HG02571 (cell line): ENCODE measurements around the gene DLG1.

Experiments used
- ATAC-seq: cut with Tn5 transposase; IDR thresholded peaks from one replicate; pipeline ENCODE4 v1.9.1; 2021; ENCODE audit warnings: mild to moderate bottlenecking, moderate library complexity; ENCODE audit not compliant: unreplicated experiment

Gene DLG1

GRCh38 chr3:197183582-197183981, 114.8 kb downstream of the DLG1 start:
- ATAC-seq = no peak

- no peak for ATAC-seq
Measured at GRCh38 chr3:197181741-197182140, 116.7 kb downstream of the DLG1 start.

- ATAC-seq = no peak
Measured at GRCh38 chr3:197178998-197179397, 119.4 kb downstream of the DLG1 start.

GRCh38 chr3:197175503-197175902, 122.9 kb downstream of the DLG1 start:
- no peak for ATAC-seq

GRCh38 chr3:197174927-197175326, 123.5 kb downstream of the DLG1 start:
- no peak for ATAC-seq

GRCh38 chr3:197173620-197174019, 124.8 kb downstream of the DLG1 start:
- no peak for ATAC-seq

- ATAC-seq = no peak
Measured at GRCh38 chr3:197171481-197172067, 126.8 kb downstream of the DLG1 start.

- ATAC-seq = no peak
Measured at GRCh38 chr3:197169028-197169427, 129.4 kb downstream of the DLG1 start.

GRCh38 chr3:197168606-197169005, 129.8 kb downstream of the DLG1 start:
- no peak for ATAC-seq

GRCh38 chr3:197168063-197168462, 130.3 kb downstream of the DLG1 start:
- no peak for ATAC-seq

- no peak for ATAC-seq
Measured at GRCh38 chr3:197167549-197167948, 130.9 kb downstream of the DLG1 start.

GRCh38 chr3:197165890-197166289, 132.5 kb downstream of the DLG1 start:
- no peak for ATAC-seq

- no peak for ATAC-seq
Measured at GRCh38 chr3:197155046-197155445, 143.4 kb downstream of the DLG1 start.

GRCh38 chr3:197151580-197151979, 146.8 kb downstream of the DLG1 start:
- no peak for ATAC-seq

- no peak for ATAC-seq
Measured at GRCh38 chr3:197149528-197149927, 148.9 kb downstream of the DLG1 start.

- no peak for ATAC-seq
Measured at GRCh38 chr3:197144188-197144587, 154.2 kb downstream of the DLG1 start.

GRCh38 chr3:197139586-197139985, 158.8 kb downstream of the DLG1 start:
- no peak for ATAC-seq

- ATAC-seq = no peak
Measured at GRCh38 chr3:197137751-197138150, 160.7 kb downstream of the DLG1 start.

GRCh38 chr3:197136744-197137143, 161.7 kb downstream of the DLG1 start:
- ATAC-seq = no peak

- ATAC-seq = no peak
Measured at GRCh38 chr3:197135212-197135611, 163.2 kb downstream of the DLG1 start.

GRCh38 chr3:197132916-197133530, 165.4 kb downstream of the DLG1 start:
- no peak for ATAC-seq

GRCh38 chr3:197125636-197126035, 172.8 kb downstream of the DLG1 start:
- ATAC-seq = no peak

- ATAC-seq = no peak
Measured at GRCh38 chr3:197124713-197125112, 173.7 kb downstream of the DLG1 start.
